ENCODE results near the gene MBD3L1. TPM values are rescaled to one million over a fixed set of nuclear protein-coding genes. Genes with fewer than 3 reads are reported as not detected.

The MBD3L1 gene
- total and polyA plus RNA-seq, 4 experiments from 2014 or later = not detected

Other genes with a start within 250 kb of the MBD3L1 start
- gene ADAMTS10, start 221.7 kb upstream of the MBD3L1 start, total RNA-seq = 10 to 100 TPM; 66.0 to 67.2 TPM
- 1 to 10 TPM in 1 of 2 donors, under 1 TPM in 1; 0.59 to 2.2 TPM for gene ADAMTS10, start 221.7 kb upstream of the MBD3L1 start, polyA plus RNA-seq
- gene NFILZ, start 201.7 kb upstream of the MBD3L1 start, total RNA-seq = not detected
- gene NFILZ, start 201.7 kb upstream of the MBD3L1 start, polyA plus RNA-seq = not detected
- not detected for gene ACTL9, start 133.6 kb upstream of the MBD3L1 start, total RNA-seq
- not detected for gene ACTL9, start 133.6 kb upstream of the MBD3L1 start, polyA plus RNA-seq
- gene OR2Z1, start 110.7 kb upstream of the MBD3L1 start, total RNA-seq = not detected
- gene OR2Z1, start 110.7 kb upstream of the MBD3L1 start, polyA plus RNA-seq = not detected
- 10 to 100 TPM; 44.6 to 45.3 TPM for gene ZNF558, start 73 bp upstream of the MBD3L1 start, total RNA-seq
- gene ZNF558, start 73 bp upstream of the MBD3L1 start, polyA plus RNA-seq = 10 to 100 TPM in 1 of 2 donors, 1 to 10 TPM in 1; 7.4 to 10.6 TPM
- gene MUC16, start 178.0 kb downstream of the MBD3L1 start, total RNA-seq = not detected
- gene MUC16, start 178.0 kb downstream of the MBD3L1 start, polyA plus RNA-seq = not detected